ENCODE data around the gene NCOA3.
"Not testable (repeated sequence)": the region's sequence is repeated elsewhere in the genome, so short reads cannot be mapped to it uniquely, and the experiment has no call there.

Gene NCOA3

GRCh38 chr20:47540443-47541354, 39.0 kb downstream of the NCOA3 start:
- DNase-seq (ENCODE audit: low read depth), result no peak

- DNase-seq (ENCODE audit: low read depth), result no peak
Observed at GRCh38 chr20:47541355-47541922, 39.8 kb downstream of the NCOA3 start.

- no peak for DNase-seq (ENCODE audit: low read depth)
Observed at GRCh38 chr20:47543006-47543431, 41.3 kb downstream of the NCOA3 start.

- DNase-seq (ENCODE audit: low read depth), result no peak
Observed at GRCh38 chr20:47544240-47544639, 42.6 kb downstream of the NCOA3 start.

- DNase-seq (ENCODE audit: low read depth), result no peak
Observed at GRCh38 chr20:47544852-47545251, 43.2 kb downstream of the NCOA3 start.

- no peak for DNase-seq (ENCODE audit: low read depth)
Observed at GRCh38 chr20:47545499-47545898, 43.8 kb downstream of the NCOA3 start.

GRCh38 chr20:47546184-47547033, 44.7 kb downstream of the NCOA3 start:
- DNase-seq (ENCODE audit: low read depth), result no peak

- no peak for DNase-seq (ENCODE audit: low read depth)
Observed at GRCh38 chr20:47547034-47547387, 45.3 kb downstream of the NCOA3 start.

- no peak for DNase-seq (ENCODE audit: low read depth)
Observed at GRCh38 chr20:47549671-47550070, 48.0 kb downstream of the NCOA3 start.

GRCh38 chr20:47551222-47551621, 49.5 kb downstream of the NCOA3 start:
- no peak for DNase-seq (ENCODE audit: low read depth)

GRCh38 chr20:47551841-47552240, 50.2 kb downstream of the NCOA3 start:
- DNase-seq (ENCODE audit: low read depth), result no peak

GRCh38 chr20:47552996-47553395, 51.3 kb downstream of the NCOA3 start:
- no peak for DNase-seq (ENCODE audit: low read depth)

- DNase-seq (ENCODE audit: low read depth), result not testable (repeated sequence)
Observed at GRCh38 chr20:47553594-47554235, 52.0 kb downstream of the NCOA3 start.

GRCh38 chr20:47554283-47554682, 52.6 kb downstream of the NCOA3 start:
- DNase-seq (ENCODE audit: low read depth), result not testable (repeated sequence)

- no peak for DNase-seq (ENCODE audit: low read depth)
Observed at GRCh38 chr20:47557218-47557617, 55.5 kb downstream of the NCOA3 start.

- no peak for DNase-seq (ENCODE audit: low read depth)
Observed at GRCh38 chr20:47557791-47558190, 56.1 kb downstream of the NCOA3 start.

- DNase-seq (ENCODE audit: low read depth), result peak; percentile 49
Observed at GRCh38 chr20:47558295-47559066, 56.8 kb downstream of the NCOA3 start.

GRCh38 chr20:47559141-47559540, 57.5 kb downstream of the NCOA3 start:
- no peak for DNase-seq (ENCODE audit: low read depth)

GRCh38 chr20:47561180-47561579, 59.5 kb downstream of the NCOA3 start:
- DNase-seq (ENCODE audit: low read depth), result peak; percentile 73

- DNase-seq (ENCODE audit: low read depth), result no peak
Observed at GRCh38 chr20:47561603-47562583, 60.2 kb downstream of the NCOA3 start.

Measured in fibroblast of the conjunctiva (primary cell).